Measurements from ENCODE around the gene METTL2B.
"Not testable (repeated sequence)": the region's sequence is repeated elsewhere in the genome, so short reads cannot be mapped to it uniquely, and the experiment has no call there.

GRCh38 chr7:128466871-128467270, 9.7 kb upstream of the METTL2B start:
- TF ChIP-seq, protein P1, sequence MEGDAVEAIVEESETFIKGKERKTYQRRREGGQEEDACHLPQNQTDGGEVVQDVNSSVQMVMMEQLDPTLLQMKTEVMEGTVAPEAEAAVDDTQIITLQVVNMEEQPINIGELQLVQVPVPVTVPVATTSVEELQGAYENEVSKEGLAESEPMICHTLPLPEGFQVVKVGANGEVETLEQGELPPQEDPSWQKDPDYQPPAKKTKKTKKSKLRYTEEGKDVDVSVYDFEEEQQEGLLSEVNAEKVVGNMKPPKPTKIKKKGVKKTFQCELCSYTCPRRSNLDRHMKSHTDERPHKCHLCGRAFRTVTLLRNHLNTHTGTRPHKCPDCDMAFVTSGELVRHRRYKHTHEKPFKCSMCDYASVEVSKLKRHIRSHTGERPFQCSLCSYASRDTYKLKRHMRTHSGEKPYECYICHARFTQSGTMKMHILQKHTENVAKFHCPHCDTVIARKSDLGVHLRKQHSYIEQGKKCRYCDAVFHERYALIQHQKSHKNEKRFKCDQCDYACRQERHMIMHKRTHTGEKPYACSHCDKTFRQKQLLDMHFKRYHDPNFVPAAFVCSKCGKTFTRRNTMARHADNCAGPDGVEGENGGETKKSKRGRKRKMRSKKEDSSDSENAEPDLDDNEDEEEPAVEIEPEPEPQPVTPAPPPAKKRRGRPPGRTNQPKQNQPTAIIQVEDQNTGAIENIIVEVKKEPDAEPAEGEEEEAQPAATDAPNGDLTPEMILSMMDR (IDR thresholded peaks at IDR 0.05; ENCODE audit: low read depth, low read length): not testable (repeated sequence)
- not testable (repeated sequence) for TF ChIP-seq MYC (IDR thresholded peaks at IDR 0.05; ENCODE audit: low read depth, low read length)

Measured in NB4 (cell line).